HCT116 (cell line): Measurements from ENCODE around the gene HIVEP2.

Experiments
- EZH2 ChIP-seq: fragments of 200-600 bp; sonication (generic); IDR thresholded peaks from 2 replicates; pipeline ENCODE4 v1.6.1; 2017; ENCODE audit warnings: antibody characterized with exemption, mixed run types
- MAX ChIP-seq: IDR thresholded peaks from 2 replicates; pipeline ENCODE4 v1.6.1; 2012
- POLR2A ChIP-seq: IDR thresholded peaks from 2 replicates; pipeline ENCODE4 v1.7.0; 2011; ENCODE audit warnings: borderline replicate concordance; ENCODE audit not compliant: insufficient read depth, insufficient read length; ENCODE audit errors: extremely low read depth
- POLR2AphosphoS5 ChIP-seq: IDR thresholded peaks from 2 replicates; pipeline ENCODE4 v1.6.1; 2011; ENCODE audit warnings: mild to moderate bottlenecking, low read depth, low read length, moderate library complexity
- ZNF274 ChIP-seq: fragments of 200-500 bp; sonication (Bioruptor generic); IDR thresholded peaks from 2 replicates; pipeline ENCODE4 v1.6.1; 2014; ENCODE audit warnings: mild to moderate bottlenecking, low read depth, low read length, inconsistent platforms
- TF ChIP-seq, protein P1 (sequence below), 3 experiments: fragments of 200-600 bp in 1 of 3; sonication (generic) in 1 of 3; IDR thresholded peaks in 2 of 3; conservative IDR thresholded peaks in 1 of 3; 2 replicates each; pipeline ENCODE4 v1.5.1; 2012 to 2017; ENCODE audit warnings: low read depth in 2 of 3, low read length in 2 of 3, antibody characterized with exemption in 1 of 3, borderline replicate concordance in 1 of 3, control low read depth in 1 of 3, mild to moderate bottlenecking in 1 of 3, mixed read lengths in 1 of 3, mixed run types in 1 of 3, moderate library complexity in 1 of 3; ENCODE audit not compliant: insufficient read depth in 1 of 3
- TF ChIP-seq, protein P2 (sequence below): IDR thresholded peaks from 2 replicates; pipeline ENCODE4 v1.6.1; 2012; ENCODE audit warnings: low read depth

DNA sequence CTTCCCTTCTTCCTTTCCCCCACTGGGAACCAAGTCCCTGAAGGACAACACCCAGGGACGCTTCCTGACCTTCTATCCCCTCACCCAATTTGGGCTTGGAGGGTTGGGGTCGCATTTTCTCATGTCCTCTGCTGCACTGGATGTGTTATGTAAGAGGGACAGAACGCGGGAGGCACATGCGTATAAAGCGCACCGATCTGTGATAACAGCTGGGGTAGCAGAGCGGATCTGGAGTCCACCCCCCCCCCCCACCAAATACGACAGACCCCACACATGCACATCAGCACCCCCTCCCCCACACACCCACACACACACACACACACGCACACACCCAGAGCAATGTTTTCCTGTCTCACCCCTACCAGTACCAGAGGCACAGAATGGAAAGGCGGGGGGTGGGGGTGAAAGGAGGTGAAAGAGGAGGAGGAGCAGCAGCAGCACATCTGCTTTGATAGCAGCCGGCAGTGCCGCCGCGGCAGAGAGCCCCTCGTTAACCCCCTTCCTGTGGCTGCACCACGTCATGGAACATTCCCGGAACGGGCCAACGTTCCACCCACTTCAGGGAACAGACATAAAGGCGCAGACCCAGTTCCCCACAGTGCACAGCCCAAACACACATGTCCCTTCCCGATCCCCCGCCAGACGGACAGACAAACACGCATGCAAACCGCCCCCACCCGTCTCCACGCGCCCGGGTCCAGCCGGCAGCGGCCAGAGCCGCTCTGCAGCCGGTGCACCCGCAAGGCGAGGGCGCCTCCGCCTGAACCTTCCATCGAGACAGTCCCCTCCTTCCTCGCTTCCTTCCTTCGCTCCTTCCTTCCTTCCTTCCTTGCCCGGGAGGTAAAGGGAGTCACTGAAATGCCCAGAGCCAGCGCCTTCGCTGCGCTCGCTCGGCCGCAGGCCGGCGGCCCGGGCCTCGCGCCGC, 590 bp downstream of the HIVEP2 start:
- TF ChIP-seq ZNF274 = no peak
- TF ChIP-seq, protein P1, sequence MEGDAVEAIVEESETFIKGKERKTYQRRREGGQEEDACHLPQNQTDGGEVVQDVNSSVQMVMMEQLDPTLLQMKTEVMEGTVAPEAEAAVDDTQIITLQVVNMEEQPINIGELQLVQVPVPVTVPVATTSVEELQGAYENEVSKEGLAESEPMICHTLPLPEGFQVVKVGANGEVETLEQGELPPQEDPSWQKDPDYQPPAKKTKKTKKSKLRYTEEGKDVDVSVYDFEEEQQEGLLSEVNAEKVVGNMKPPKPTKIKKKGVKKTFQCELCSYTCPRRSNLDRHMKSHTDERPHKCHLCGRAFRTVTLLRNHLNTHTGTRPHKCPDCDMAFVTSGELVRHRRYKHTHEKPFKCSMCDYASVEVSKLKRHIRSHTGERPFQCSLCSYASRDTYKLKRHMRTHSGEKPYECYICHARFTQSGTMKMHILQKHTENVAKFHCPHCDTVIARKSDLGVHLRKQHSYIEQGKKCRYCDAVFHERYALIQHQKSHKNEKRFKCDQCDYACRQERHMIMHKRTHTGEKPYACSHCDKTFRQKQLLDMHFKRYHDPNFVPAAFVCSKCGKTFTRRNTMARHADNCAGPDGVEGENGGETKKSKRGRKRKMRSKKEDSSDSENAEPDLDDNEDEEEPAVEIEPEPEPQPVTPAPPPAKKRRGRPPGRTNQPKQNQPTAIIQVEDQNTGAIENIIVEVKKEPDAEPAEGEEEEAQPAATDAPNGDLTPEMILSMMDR (IDR thresholded peaks at IDR 0.05 in 2 of 3, conservative IDR thresholded peaks at IDR 0.05 in 1 of 3; ENCODE audit: borderline replicate concordance in 1 of 3, insufficient read depth in 1 of 3, low read depth in 2 of 3, low read length in 2 of 3) = no peak
- TF ChIP-seq MAX = peak; percentile 49
- no peak for TF ChIP-seq EZH2
- no peak for TF ChIP-seq POLR2A
- TF ChIP-seq POLR2AphosphoS5 = peak; percentile 63; the same call in 1 of the 2 replicates
- TF ChIP-seq, protein P2, sequence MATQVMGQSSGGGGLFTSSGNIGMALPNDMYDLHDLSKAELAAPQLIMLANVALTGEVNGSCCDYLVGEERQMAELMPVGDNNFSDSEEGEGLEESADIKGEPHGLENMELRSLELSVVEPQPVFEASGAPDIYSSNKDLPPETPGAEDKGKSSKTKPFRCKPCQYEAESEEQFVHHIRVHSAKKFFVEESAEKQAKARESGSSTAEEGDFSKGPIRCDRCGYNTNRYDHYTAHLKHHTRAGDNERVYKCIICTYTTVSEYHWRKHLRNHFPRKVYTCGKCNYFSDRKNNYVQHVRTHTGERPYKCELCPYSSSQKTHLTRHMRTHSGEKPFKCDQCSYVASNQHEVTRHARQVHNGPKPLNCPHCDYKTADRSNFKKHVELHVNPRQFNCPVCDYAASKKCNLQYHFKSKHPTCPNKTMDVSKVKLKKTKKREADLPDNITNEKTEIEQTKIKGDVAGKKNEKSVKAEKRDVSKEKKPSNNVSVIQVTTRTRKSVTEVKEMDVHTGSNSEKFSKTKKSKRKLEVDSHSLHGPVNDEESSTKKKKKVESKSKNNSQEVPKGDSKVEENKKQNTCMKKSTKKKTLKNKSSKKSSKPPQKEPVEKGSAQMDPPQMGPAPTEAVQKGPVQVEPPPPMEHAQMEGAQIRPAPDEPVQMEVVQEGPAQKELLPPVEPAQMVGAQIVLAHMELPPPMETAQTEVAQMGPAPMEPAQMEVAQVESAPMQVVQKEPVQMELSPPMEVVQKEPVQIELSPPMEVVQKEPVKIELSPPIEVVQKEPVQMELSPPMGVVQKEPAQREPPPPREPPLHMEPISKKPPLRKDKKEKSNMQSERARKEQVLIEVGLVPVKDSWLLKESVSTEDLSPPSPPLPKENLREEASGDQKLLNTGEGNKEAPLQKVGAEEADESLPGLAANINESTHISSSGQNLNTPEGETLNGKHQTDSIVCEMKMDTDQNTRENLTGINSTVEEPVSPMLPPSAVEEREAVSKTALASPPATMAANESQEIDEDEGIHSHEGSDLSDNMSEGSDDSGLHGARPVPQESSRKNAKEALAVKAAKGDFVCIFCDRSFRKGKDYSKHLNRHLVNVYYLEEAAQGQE = no peak
